Lower leg skin (tissue), 3 donors: Measurements from ENCODE around the gene BMP2K.

ENCODE experiments used
- CTCF ChIP-seq, 3 donors: fragments of 450-650 bp; IDR thresholded peaks; one replicate each; pipeline ENCODE4 v1.5.1; 2016; ENCODE audit warnings: antibody characterized with exemption in 3 of 3, mild to moderate bottlenecking in 3 of 3, moderate library complexity in 2 of 3
- POLR2A ChIP-seq, 2 donors: fragments of 450-650 bp; IDR thresholded peaks; one replicate each; pipeline ENCODE4 v1.6.1; 2016 to 2017; ENCODE audit warnings: antibody characterized with exemption in 2 of 2, mild to moderate bottlenecking in 1 of 2, moderate library complexity in 1 of 2

DNA sequence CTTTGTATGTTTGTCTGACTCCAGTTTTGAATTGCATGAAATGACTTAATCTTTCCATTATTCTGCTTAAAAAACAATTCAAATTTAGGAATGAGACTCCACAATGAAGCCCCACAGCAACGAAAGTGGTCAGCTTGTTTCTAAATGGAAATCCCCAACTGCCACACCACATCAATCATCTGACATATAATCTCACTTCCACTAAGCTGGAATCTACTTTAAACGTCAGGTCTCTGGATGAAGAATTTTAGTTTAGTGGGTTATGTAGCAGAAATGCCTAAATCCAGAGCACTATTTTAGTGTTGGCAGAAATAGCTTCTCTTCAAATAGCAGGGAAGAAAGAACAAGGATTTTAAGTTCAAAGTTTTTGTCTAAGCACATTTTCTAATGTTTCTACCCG lies 1.7 kb upstream of the BMP2K start:
- no peak for TF ChIP-seq CTCF (IDR thresholded peaks at IDR 0.05)
- TF ChIP-seq POLR2A (IDR thresholded peaks at IDR 0.05), result no peak
